NCI-H146 treated with DMSO at 0.1 percent for 48 hours (cell line): ENCODE results near the gene PAX8.
"Not testable (repeated sequence)": the region's sequence is repeated elsewhere in the genome, so short reads cannot be mapped to it uniquely, and the experiment has no call there.

Experiments
- DNase-seq: peaks from one replicate; lab custom pipeline; 2025; ENCODE audit not compliant: unreplicated experiment; lab: John Stamatoyannopoulos, UW

PAX8 gene

DNA sequence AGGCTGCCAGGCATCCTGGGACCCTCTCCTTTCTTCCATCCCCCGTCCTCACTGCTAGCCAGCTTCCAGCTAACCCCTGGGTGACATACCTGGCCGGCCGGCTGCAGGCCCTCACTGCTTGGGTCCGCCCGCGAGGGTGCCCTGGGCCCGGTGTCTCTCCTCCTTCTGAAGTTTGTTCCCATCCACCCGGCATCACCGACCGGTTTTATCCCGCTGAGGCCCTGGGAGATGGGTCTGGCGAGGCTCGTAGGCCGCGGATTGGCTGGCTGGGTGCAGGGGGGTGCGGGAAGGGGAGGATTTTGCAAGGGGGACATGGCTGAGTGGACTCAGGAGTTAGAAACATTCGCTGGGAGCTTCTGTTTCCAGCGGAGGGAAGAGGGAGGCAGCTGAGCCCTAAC, at the start of gene PAX8:
Gene PAX8 (minus strand): TSS at position 180 of the 398 bp plus-strand sequence. CDS start 527 bp downstream, outside the sequence.
- no peak for DNase-seq

- DNase-seq, result no peak
Measured at GRCh38 chr2:113328043-113328442, 49.3 kb upstream of the PAX8 start.

- DNase-seq, result not testable (repeated sequence)
Measured at GRCh38 chr2:113325161-113325731, 46.5 kb upstream of the PAX8 start.

- DNase-seq, result peak; percentile 48
Measured at GRCh38 chr2:113324684-113325160, 46.0 kb upstream of the PAX8 start.

- not testable (repeated sequence) for DNase-seq
Measured at GRCh38 chr2:113323129-113323528, 44.4 kb upstream of the PAX8 start.

- DNase-seq, result not testable (repeated sequence)
Measured at GRCh38 chr2:113320106-113320505, 41.4 kb upstream of the PAX8 start.

GRCh38 chr2:113318941-113319340, 40.2 kb upstream of the PAX8 start:
- DNase-seq, result not testable (repeated sequence)

GRCh38 chr2:113316085-113316484, 37.4 kb upstream of the PAX8 start:
- no peak for DNase-seq

DNA sequence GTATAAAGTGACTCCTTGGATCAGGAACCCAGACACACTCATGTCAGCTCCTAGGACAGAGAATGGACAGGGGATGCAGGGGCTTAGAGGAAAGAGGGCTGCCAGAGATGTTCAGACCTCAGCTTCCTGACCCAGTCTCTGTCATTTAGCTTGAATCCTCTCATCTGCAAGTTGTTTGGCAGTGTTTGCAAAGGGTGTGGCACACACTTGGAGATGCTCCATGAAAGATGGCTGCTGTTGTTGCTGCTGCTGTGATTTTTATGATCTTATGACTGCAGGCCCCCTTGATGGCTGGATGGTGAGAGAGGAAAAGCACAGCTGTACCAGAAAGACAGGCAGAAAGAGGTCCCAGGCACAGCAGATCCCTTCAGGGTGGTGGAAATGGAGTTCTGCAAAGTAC, 35.9 kb upstream of the PAX8 start:
- not testable (repeated sequence) for DNase-seq

- DNase-seq, result not testable (repeated sequence)
Measured at GRCh38 chr2:113314176-113314575, 35.5 kb upstream of the PAX8 start.

- not testable (repeated sequence) for DNase-seq
Measured at GRCh38 chr2:113311781-113312180, 33.1 kb upstream of the PAX8 start.

GRCh38 chr2:113311191-113311590, 32.5 kb upstream of the PAX8 start:
- DNase-seq, result not testable (repeated sequence)

DNA sequence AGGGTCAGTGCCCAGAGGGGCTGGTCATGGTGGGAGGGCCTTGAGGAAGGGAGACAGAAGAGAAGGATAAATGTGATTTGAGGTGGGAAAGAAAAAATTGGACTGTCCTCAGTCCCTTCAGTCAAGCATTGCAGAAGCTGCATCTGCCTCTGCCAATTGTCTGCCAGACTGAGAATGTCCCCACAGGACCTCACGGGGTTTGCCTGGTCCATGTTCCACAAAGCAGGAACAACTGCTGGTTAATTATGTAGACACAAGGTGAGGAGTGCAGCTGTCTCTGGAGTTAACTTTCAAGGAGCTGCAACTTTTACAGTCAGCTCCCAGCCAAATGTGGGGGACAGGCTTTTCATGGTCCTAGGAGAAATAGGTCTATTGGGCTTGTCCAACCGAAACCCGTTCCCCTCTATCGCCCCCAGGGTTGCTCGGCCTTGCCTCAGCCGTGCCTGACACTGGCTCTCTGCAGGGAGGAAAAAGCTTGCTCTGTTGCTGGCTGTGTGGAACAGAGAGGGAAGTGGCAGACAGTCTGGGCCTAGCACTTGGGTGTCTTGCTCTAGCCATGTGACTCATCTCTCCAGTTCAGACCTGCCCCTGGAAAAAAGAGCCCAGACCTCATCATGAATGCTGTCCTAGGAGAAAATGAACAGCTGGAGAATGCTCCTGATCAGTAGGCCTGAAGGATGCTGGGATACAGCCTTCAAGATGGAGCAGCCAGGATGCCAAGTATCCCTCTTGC, 31.1 kb upstream of the PAX8 start:
- no peak for DNase-seq

- not testable (repeated sequence) for DNase-seq
Measured at GRCh38 chr2:113308784-113309183, 30.1 kb upstream of the PAX8 start.

DNA sequence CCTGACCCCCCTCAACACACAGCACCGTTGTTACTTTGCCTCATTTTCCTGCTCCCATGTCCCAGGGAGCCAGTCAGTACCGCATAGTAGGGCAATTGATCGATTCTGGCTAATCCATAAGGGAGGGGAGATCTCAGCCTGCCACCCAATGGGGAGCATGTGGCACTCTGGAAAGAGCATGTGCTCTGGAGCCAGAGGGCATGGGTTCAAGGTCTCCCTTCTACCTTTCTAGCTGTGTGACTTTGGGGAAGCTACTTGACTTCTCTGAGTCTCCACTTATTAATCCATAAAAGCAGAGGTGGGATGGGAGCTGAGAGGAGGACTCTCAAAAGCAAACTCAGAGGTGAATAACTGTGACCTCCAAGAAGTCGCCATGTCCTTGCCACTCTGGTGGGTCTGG, 27.5 kb upstream of the PAX8 start:
- not testable (repeated sequence) for DNase-seq

DNA sequence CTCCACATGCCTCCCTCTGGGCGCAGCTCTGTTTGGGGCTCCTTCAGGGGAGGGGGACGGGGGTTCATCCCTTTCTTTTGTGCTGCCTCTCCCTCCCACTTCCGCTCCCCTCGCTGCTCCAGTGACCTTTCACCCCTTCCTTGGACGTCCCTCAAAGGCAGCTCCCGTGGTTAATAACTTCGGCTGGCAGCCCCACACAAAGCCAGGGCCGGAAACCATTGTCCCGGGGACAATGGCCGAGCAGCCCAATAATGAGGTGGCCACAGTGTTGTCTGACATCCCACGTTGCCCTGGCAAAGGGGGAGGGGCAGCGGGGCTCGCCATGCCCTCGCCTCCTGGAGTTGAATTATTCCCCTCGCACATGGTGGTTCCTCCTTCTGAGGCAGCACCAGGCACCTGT, 27.0 kb upstream of the PAX8 start:
- DNase-seq, result peak; percentile 18

- DNase-seq, result no peak
Measured at GRCh38 chr2:113305146-113305545, 26.4 kb upstream of the PAX8 start.

DNA sequence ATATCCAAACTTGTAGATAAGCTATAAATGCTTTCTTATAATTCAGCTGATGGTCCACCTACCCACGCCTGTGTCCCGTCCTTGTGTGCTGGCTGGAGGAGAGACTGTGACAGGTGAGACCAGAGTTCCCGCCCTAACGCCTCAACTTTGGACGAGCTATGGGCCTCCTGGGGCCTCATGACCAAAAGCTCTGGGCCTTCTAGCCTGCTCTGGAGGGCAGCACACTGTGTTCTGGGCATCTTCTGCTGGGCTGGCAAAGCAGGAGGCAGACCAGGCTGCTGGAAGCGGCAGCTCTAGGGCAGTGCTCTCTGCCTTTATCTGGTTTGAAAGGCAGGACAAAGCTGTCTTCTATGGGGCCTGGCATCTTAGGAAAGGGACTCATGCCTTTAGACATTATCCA, 26.0 kb upstream of the PAX8 start:
- DNase-seq, result no peak

DNA sequence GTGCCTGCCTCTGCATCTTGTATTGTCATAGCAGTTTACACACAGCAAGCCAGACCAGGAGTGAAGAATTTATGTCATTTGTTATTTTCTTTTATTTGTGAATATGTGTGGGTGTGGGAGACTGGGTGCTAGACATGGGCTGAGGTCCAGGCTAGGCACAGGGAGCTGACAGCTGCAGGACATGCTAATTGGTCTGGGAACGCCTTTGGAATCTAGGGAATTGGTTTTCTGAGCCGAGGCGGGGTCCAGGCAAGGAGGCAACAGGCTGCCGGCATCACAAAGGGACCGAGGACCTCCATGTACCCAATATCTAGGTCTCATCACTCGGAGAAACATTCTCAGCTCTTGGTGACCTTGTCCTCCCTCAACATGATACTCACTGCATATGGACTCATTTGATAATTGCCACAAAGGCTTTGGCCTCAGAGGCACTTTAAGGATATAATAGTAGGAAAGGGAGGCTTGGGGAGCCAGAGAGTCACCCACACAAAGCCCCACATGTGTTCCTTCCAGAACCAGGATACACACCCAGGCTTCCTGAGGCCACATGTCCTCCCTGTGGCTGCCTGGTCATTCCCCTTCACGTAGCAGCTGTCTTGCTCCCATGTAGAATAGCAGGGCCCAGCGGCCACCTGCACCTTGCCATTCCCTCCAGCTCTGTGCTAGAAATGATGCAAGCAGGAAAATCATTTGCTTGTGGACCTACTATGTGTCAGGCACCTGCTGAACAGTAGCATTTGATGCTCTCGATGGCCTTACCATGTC, 23.7 kb upstream of the PAX8 start:
- not testable (repeated sequence) for DNase-seq

DNA sequence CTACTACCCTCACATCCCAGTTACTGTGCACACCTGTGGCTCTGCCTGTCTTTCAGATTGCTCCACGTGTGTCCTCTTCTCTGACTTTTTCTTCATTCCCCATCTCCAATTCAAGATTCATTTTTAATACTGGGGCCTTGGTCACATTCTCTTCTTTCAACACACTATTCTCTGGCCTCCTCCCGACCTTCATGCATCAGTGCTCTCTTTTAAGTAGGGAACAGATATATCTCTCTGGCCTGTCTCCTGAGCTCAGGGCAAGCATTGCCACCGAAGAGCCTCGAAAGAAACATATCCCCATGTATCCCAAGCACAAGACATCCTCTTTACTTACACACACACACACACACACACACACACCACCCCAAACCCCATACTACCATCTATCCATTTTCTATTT, 21.6 kb upstream of the PAX8 start:
- DNase-seq, result no peak

GRCh38 chr2:113298176-113298575, 19.5 kb upstream of the PAX8 start:
- DNase-seq, result no peak

- not testable (repeated sequence) for DNase-seq
Measured at GRCh38 chr2:113297590-113297989, 18.9 kb upstream of the PAX8 start.
